Astrocyte (in vitro differentiated cells and primary cell): ENCODE data around the gene S100A3. TPM values are rescaled to one million over a fixed set of nuclear protein-coding genes. Genes with fewer than 3 reads are reported as not detected.
"Not testable (repeated sequence)": the region's sequence is repeated elsewhere in the genome, so short reads cannot be mapped to it uniquely, and the experiment has no call there.

Experiments used
- DNase-seq: peaks from one replicate; pipeline ENCODE4 v3.0.0-alpha.2; 2010; ENCODE audit warnings: low read depth
- FAIRE-seq: peaks from 2 replicates; lab custom pipeline; 2011; peaks lifted over from hg19 to GRCh38; lab: Jason Lieb, UNC
- H2AFZ ChIP-seq: 2 replicates; pipeline ENCODE4 v1.6.0; 2012; ENCODE audit warnings: low read depth, low read length, inconsistent platforms
- H3K27ac ChIP-seq: 2 replicates; pipeline ENCODE4 v1.5.1; 2011; ENCODE audit warnings: low read depth, low read length, inconsistent platforms
- H3K27me3 ChIP-seq: 2 replicates; pipeline ENCODE4 v1.6.0; 2011; ENCODE audit warnings: low read length, inconsistent platforms; ENCODE audit not compliant: insufficient read depth
- H3K36me3 ChIP-seq: 2 replicates; pipeline ENCODE4 v1.5.1; 2011; ENCODE audit warnings: low read length, inconsistent platforms; ENCODE audit not compliant: insufficient read depth
- H3K4me1 ChIP-seq: 2 replicates; pipeline ENCODE4 v1.5.1; 2011; ENCODE audit warnings: low read length, inconsistent platforms; ENCODE audit not compliant: insufficient read depth
- H3K4me2 ChIP-seq: 2 replicates; pipeline ENCODE4 v1.6.0; 2012; ENCODE audit warnings: low read length, inconsistent platforms
- H3K4me3 ChIP-seq: 2 replicates; pipeline ENCODE4 v1.5.1; 2011; ENCODE audit warnings: low read depth, mild to moderate bottlenecking, low read length, inconsistent platforms; ENCODE audit not compliant: insufficient read depth
- H3K79me2 ChIP-seq: 2 replicates; pipeline ENCODE4 v1.6.0; 2012; ENCODE audit warnings: mild to moderate bottlenecking, low read length, inconsistent platforms; ENCODE audit not compliant: insufficient read depth
- H3K9ac ChIP-seq: 2 replicates; pipeline ENCODE4 v1.6.0; 2012; ENCODE audit warnings: mild to moderate bottlenecking, low read length, inconsistent platforms
- H3K9me3 ChIP-seq: 2 replicates; pipeline ENCODE4 v1.5.1; 2012; ENCODE audit warnings: low read depth, mild to moderate bottlenecking, low read length, inconsistent platforms; ENCODE audit not compliant: insufficient read depth
- H4K20me1 ChIP-seq: 2 replicates; pipeline ENCODE4 v1.6.0; 2012; ENCODE audit warnings: low read length, inconsistent platforms; ENCODE audit not compliant: insufficient read depth
- H3K27ac Mint-ChIP-seq: one replicate; pipeline ENCODE4 v1.8.0; 2021; ENCODE audit warnings: mild to moderate bottlenecking, mixed read lengths; ENCODE audit not compliant: unreplicated experiment
- H3K27me3 Mint-ChIP-seq: one replicate; pipeline ENCODE4 v1.8.0; 2021; ENCODE audit warnings: low read depth, mixed read lengths; ENCODE audit not compliant: unreplicated experiment
- H3K36me3 Mint-ChIP-seq: one replicate; pipeline ENCODE4 v1.8.0; 2021; ENCODE audit warnings: low read depth, mixed read lengths; ENCODE audit not compliant: unreplicated experiment
- H3K4me1 Mint-ChIP-seq: one replicate; pipeline ENCODE4 v1.8.0; 2021; ENCODE audit warnings: low read depth, mixed read lengths; ENCODE audit not compliant: unreplicated experiment
- H3K4me3 Mint-ChIP-seq: one replicate; pipeline ENCODE4 v1.8.0; 2021; ENCODE audit warnings: mild to moderate bottlenecking, moderate library complexity, mixed read lengths; ENCODE audit not compliant: unreplicated experiment
- H3K9me3 Mint-ChIP-seq: one replicate; pipeline ENCODE4 v1.8.0; 2021; ENCODE audit warnings: mild to moderate bottlenecking, mixed read lengths; ENCODE audit not compliant: unreplicated experiment
- CTCF ChIP-seq: IDR thresholded peaks from 2 replicates; pipeline ENCODE4 v1.5.1; 2011; ENCODE audit warnings: low read depth, mild to moderate bottlenecking, inconsistent platforms, low read length, moderate library complexity; ENCODE audit not compliant: insufficient read depth
- EZH2 ChIP-seq: IDR thresholded peaks from 2 replicates; pipeline ENCODE4 v1.6.1; 2012; ENCODE audit warnings: mild to moderate bottlenecking, low read length, inconsistent platforms; ENCODE audit not compliant: insufficient read depth
- total RNA-seq: library from RNA; stranded (reverse); gene quantifications from 2 replicates; pipeline ENCODE4 v1.2.1, GENCODE V29; 2021

The S100A3 gene
- total RNA-seq, 1 donor from 2014 or later, result 14.6 TPM

GRCh38 chr1:153563991-153564390 is 14.9 kb upstream of the S100A3 start:
- Histone ChIP-seq H3K4me1 (peaks cover 38% of the 10 kb centered on the region), H3K9me3 (no peaks in the 10 kb centered on the region), H3K36me3 (no peaks in the 10 kb centered on the region), H3K27ac (no peak overlapping the region), H3K9ac (no peak overlapping the region), H3K27me3 (no peaks in the 10 kb centered on the region), H2AFZ (no peak overlapping the region), H3K79me2 (no peaks in the 10 kb centered on the region), H3K4me2 (no peak overlapping the region), H3K4me3 (no peak overlapping the region), H4K20me1 (no peaks in the 10 kb centered on the region)
- no peaks in the 10 kb centered on the region for H3K9me3 Mint-ChIP-seq
- H3K4me1 Mint-ChIP-seq, result peaks cover 30% of the 10 kb centered on the region
- TF ChIP-seq EZH2, result no peak
- TF ChIP-seq CTCF, result no peak
- no peaks in the 10 kb centered on the region for H3K27me3 Mint-ChIP-seq
- DNase-seq (no peak), FAIRE-seq (no peak)
- H3K4me3 Mint-ChIP-seq, result no peak overlapping the region
- H3K27ac Mint-ChIP-seq, result no peak overlapping the region
- H3K36me3 Mint-ChIP-seq, result no peaks in the 10 kb centered on the region

GRCh38 chr1:153563483-153563901 is 14.4 kb upstream of the S100A3 start:
- Histone ChIP-seq H3K4me1 (peaks cover 34% of the 10 kb centered on the region), H3K9ac (no peak overlapping the region), H4K20me1 (no peaks in the 10 kb centered on the region), H3K27me3 (no peaks in the 10 kb centered on the region), H3K36me3 (no peaks in the 10 kb centered on the region), H3K79me2 (no peaks in the 10 kb centered on the region), H3K4me2 (no peak overlapping the region), H2AFZ (no peak overlapping the region), H3K27ac (no peak overlapping the region), H3K4me3 (no peak overlapping the region), H3K9me3 (no peaks in the 10 kb centered on the region)
- FAIRE-seq (no peak), DNase-seq (no peak)
- peaks cover 28% of the 10 kb centered on the region for H3K4me1 Mint-ChIP-seq
- no peak for TF ChIP-seq CTCF
- TF ChIP-seq EZH2, result no peak
- no peaks in the 10 kb centered on the region for H3K36me3 Mint-ChIP-seq
- H3K27ac Mint-ChIP-seq, result no peak overlapping the region
- H3K9me3 Mint-ChIP-seq, result no peaks in the 10 kb centered on the region
- no peaks in the 10 kb centered on the region for H3K27me3 Mint-ChIP-seq
- H3K4me3 Mint-ChIP-seq, result no peak overlapping the region

GRCh38 chr1:153562021-153562420 is 13.0 kb upstream of the S100A3 start:
- H3K9ac ChIP-seq, H3K27ac ChIP-seq, H3K27ac Mint-ChIP-seq, H3K27me3 Mint-ChIP-seq, H3K36me3 Mint-ChIP-seq, H3K4me3 ChIP-seq, H3K27me3 ChIP-seq, H3K4me3 Mint-ChIP-seq, DNase-seq, H3K36me3 ChIP-seq, H2AFZ ChIP-seq, H3K9me3 Mint-ChIP-seq, H3K4me2 ChIP-seq, H4K20me1 ChIP-seq, H3K79me2 ChIP-seq, H3K9me3 ChIP-seq, FAIRE-seq: not testable (repeated sequence)
- peaks cover 16% of the 10 kb centered on the region for H3K4me1 Mint-ChIP-seq
- peaks cover 19% of the 10 kb centered on the region for H3K4me1 ChIP-seq
